NCI-H748 (cell line): ENCODE measurements around the gene FAM117A.
"Not testable (repeated sequence)": the region's sequence is repeated elsewhere in the genome, so short reads cannot be mapped to it uniquely, and the experiment has no call there.

Experiments used
- DNase-seq: peaks from one replicate; lab custom pipeline; 2025; ENCODE audit not compliant: unreplicated experiment; lab: John Stamatoyannopoulos, UW

FAM117A gene

GRCh38 chr17:49741692-49742076, 22.2 kb downstream of the FAM117A start:
- no peak for DNase-seq

- DNase-seq, result no peak
Observed at GRCh38 chr17:49741009-49741691, 22.8 kb downstream of the FAM117A start.

- DNase-seq, result peak; percentile 90
Observed at GRCh38 chr17:49739641-49740271, 24.2 kb downstream of the FAM117A start.

GRCh38 chr17:49738456-49739163, 25.3 kb downstream of the FAM117A start:
- DNase-seq, result no peak

- DNase-seq, result no peak
Observed at GRCh38 chr17:49734515-49735490, 29.1 kb downstream of the FAM117A start.

- no peak for DNase-seq
Observed at GRCh38 chr17:49731435-49731831, 32.5 kb downstream of the FAM117A start.

GRCh38 chr17:49730785-49731434, 33.0 kb downstream of the FAM117A start:
- DNase-seq, result no peak

- no peak for DNase-seq
Observed at GRCh38 chr17:49730078-49730784, 33.7 kb downstream of the FAM117A start.

- no peak for DNase-seq
Observed at GRCh38 chr17:49729069-49729468, 34.9 kb downstream of the FAM117A start.

GRCh38 chr17:49728425-49728824, 35.5 kb downstream of the FAM117A start:
- DNase-seq, result no peak

GRCh38 chr17:49727380-49727779, 36.6 kb downstream of the FAM117A start:
- DNase-seq, result no peak

- DNase-seq, result no peak
Observed at GRCh38 chr17:49725452-49726130, 38.3 kb downstream of the FAM117A start.

GRCh38 chr17:49724552-49724951, 39.4 kb downstream of the FAM117A start:
- not testable (repeated sequence) for DNase-seq

- no peak for DNase-seq
Observed at GRCh38 chr17:49723423-49723822, 40.5 kb downstream of the FAM117A start.

GRCh38 chr17:49722066-49722465, 41.9 kb downstream of the FAM117A start:
- no peak for DNase-seq

- no peak for DNase-seq
Observed at GRCh38 chr17:49717371-49717861, 46.5 kb downstream of the FAM117A start.

GRCh38 chr17:49716668-49717364, 47.1 kb downstream of the FAM117A start:
- no peak for DNase-seq

- peak; percentile 36 for DNase-seq
Observed at GRCh38 chr17:49715717-49716279, 48.1 kb downstream of the FAM117A start.
